C4-2B (cell line): ENCODE measurements around the gene CD34.

ENCODE experiments used
- ZFX ChIP-seq: fragments of 450-650 bp; IDR thresholded peaks from 2 replicates; pipeline ENCODE4 v1.6.1; 2017
- TF ChIP-seq, protein P1 (sequence below): fragments of 450-650 bp; conservative IDR thresholded peaks from 2 replicates; pipeline ENCODE4 v1.5.1; 2017; ENCODE audit warnings: mild to moderate bottlenecking

DNA sequence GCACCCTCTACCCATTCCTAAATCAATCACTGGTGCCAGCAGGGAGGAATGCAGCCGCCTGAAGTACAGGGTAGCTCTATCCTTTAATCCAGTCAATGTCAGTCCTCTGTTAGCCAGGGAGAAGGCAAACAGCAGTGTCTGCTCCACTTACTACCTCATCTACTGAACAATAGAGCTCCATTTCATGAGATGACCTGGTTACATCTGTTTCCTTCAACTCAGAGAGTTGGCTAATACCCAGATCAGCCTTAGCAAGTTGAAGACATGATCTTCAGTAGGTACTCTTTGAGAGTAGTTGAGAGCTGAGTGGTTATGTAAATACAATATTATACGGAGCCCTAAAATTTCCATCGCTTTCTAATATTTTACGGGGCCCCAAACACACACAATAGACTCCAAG, 46.1 kb upstream of the CD34 start:
- TF ChIP-seq, protein P1, sequence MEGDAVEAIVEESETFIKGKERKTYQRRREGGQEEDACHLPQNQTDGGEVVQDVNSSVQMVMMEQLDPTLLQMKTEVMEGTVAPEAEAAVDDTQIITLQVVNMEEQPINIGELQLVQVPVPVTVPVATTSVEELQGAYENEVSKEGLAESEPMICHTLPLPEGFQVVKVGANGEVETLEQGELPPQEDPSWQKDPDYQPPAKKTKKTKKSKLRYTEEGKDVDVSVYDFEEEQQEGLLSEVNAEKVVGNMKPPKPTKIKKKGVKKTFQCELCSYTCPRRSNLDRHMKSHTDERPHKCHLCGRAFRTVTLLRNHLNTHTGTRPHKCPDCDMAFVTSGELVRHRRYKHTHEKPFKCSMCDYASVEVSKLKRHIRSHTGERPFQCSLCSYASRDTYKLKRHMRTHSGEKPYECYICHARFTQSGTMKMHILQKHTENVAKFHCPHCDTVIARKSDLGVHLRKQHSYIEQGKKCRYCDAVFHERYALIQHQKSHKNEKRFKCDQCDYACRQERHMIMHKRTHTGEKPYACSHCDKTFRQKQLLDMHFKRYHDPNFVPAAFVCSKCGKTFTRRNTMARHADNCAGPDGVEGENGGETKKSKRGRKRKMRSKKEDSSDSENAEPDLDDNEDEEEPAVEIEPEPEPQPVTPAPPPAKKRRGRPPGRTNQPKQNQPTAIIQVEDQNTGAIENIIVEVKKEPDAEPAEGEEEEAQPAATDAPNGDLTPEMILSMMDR, result no peak
- TF ChIP-seq ZFX, result no peak
